ENCODE data around the gene CSF1R.
"Not testable (repeated sequence)": the region's sequence is repeated elsewhere in the genome, so short reads cannot be mapped to it uniquely, and the experiment has no call there.

The CSF1R gene

DNA sequence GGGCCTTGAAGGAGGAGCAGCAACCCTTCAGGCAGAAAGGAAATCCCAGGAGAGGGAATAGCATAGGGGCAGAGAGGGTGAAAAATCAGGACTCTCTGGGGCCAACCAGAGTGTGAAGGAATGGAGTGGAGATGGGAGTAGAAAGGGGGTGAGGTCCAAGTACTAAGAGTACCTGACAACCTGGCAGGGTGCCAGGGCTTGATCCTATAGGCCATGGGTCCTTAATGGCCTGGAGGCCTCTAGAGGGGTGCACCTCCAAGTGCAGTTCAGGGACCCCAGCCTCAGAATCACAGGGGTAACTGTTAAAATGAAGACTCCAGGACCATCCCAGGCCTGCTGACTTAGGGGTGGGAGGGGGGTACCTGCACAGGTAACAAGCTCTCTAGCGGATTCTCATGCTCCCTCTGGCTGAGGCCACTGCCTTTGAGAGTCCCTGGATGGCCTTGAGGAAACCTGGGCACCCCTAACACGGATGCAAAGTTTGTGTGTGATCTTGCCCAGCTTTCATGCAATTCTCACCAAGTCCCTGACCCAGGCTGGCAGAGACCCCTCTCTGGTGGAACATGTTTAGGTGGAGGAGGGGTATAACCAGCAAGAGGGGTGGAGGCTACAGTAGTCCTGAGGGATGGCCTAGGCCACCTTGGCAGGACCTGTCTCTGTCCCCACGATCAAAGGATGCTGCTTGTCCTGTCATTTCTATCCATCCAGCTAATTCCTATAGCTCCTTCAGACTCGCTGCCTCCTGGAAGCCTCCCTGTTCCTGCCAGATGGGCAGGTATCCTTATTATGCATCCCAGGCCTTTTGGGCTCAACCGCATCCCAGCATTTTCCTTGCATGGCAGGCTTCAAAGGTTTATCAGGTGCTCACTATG lies 17.6 kb upstream of the CSF1R start:
- DNase-seq = no peak

GRCh38 chr5:150101023-150101422 lies 14.7 kb upstream of the CSF1R start:
- DNase-seq = no peak

DNA sequence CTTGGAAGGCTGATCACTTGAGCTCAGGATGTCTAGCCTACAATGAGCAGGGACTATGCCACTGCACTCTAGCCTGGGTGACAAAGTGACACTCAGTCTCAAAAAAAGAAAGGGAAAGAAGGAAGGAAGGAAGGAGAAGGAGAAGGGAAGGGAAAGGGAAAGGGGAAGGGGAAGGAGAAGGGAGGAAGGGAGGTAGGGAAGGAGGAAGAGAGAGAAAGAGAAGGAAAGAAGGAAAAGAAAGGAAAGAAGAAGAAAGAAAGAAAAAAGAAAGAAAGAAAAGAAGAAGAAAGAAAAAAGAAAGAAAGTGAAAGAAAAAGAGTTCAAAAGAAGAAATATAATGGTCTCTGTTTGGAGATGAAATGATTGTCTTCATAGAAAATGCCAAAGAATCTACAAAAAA lies 10.8 kb upstream of the CSF1R start:
- no peak for DNase-seq

DNA sequence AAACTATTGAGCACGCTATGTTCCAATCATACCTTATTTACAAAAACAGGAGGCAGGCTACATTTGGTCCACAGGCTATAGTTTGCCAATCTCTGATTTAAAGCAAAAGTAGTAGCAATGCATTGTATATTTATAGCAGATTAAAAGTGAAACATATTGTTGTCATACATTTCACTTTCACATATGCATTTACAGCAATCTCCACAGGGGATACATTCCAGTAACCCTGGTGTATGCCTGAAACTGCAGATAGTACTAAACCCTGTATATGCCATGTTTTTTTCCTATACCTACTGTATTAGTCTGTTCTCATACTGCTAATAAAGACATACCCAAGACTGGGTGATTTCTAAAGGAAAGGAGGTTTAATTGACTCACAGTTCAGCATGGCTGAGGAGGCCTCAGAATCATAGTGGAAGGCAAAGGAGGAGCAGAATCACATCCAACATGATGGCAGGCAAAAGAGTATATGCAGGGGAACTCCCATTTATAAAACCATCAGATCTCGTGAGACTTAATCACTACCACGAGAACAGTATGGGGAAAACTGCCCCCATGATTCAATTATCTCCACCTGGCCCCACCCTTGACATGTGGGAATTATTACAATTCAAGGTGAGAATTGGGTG lies 5.9 kb upstream of the CSF1R start:
- DNase-seq = no peak

- DNase-seq = no peak
These were observed 1.0 kb downstream of the CSF1R start for GRCh38 chr5:150085191-150085912.

- not testable (repeated sequence) for DNase-seq
These were observed 1.6 kb downstream of the CSF1R start for GRCh38 chr5:150084754-150085153.

DNA sequence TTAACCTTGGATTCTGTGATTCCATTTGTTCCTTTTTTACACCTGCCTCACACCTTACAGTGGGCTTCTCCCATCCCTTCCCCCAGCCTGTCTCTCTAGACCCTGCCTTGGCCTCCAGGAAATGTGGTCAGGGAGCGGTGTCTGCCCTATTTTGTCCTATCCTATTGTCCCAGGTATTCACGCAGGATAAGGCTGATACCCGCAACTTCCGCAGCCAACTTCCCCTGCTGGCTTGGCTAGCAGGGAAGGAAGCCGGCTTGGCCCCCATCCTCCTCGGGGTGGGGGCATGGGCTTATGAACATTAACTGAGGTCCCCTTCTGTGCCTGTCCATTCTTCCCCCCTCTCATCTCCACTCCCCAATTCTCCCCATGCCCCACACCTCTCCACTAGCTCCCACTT lies 3.5 kb downstream of the CSF1R start:
- no peak for DNase-seq

GRCh38 chr5:150082374-150082773 lies 4.0 kb downstream of the CSF1R start:
- DNase-seq = no peak

GRCh38 chr5:150081541-150082283 lies 4.6 kb downstream of the CSF1R start:
- DNase-seq = no peak

GRCh38 chr5:150080696-150081435 lies 5.5 kb downstream of the CSF1R start:
- no peak for DNase-seq

DNA sequence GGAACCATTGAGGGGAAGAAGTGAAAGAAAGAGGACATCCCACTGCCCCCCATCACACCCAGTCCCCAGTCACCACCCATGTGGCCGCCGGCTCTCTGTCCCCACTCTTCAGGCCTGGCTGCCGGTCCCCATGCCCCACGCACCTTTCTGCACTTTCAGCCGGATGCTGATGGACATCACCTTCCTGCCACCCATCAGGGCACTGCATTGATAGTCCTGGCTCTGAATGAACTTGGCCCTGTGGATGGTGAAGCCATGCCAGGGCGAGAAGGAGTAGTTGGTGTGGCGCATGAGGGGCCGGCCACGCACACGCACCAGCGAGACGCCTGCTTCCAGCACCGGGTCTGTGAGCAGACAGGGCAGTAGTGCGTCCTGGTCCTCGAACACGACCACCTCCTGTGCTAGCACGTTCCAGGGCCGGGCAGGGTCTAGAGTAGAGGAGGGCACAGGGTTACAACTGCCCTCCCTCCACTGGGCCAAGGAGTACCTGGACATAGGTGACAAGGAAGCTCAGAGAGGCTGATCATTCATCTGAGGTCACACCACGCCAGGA lies 6.4 kb downstream of the CSF1R start:
- DNase-seq = no peak

- no peak for DNase-seq
These were observed 7.3 kb downstream of the CSF1R start for GRCh38 chr5:150078802-150079689.

GRCh38 chr5:150077996-150078801 lies 8.2 kb downstream of the CSF1R start:
- DNase-seq = no peak

GRCh38 chr5:150077060-150077459 lies 9.3 kb downstream of the CSF1R start:
- no peak for DNase-seq

DNA sequence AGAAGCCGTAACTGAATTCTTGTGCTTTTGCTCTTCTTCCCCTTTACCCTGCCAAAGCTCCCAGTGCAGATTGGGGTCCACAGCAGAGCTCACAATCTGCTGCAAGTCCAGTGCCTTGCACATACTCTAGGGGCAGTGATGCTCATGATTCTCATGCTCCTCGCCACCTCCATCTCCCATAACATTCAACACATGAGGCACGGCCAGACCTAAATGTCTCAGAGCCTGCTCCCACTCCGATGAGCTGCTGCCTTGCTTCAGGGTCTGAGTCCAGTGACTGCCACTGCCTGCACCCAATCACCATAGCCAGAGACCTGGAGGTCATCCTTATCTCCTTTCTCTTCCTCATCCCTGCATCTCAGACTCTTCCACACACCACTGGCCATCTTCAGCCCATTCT lies 10.5 kb downstream of the CSF1R start:
- no peak for DNase-seq

GRCh38 chr5:150075233-150075632 lies 11.1 kb downstream of the CSF1R start:
- no peak for DNase-seq

DNA sequence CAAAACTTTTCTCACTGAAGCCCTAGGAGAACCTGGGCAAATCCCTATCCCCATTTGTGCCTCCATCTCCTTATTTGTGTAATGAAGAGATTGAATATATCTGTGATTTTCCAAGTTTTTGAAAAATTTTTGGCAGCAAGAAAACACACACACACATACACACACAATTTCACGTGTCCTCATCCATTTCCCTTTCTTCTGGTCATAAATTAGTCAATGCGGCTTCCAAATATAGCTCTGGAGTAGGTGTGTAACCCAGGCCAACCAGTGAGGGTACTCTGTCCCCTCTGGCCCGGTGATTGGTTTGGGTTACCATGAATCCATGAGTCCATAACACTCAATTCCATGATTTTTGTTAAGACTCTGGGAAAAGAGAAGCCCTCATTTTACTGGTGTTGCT lies 12.7 kb downstream of the CSF1R start:
- no peak for DNase-seq

DNA sequence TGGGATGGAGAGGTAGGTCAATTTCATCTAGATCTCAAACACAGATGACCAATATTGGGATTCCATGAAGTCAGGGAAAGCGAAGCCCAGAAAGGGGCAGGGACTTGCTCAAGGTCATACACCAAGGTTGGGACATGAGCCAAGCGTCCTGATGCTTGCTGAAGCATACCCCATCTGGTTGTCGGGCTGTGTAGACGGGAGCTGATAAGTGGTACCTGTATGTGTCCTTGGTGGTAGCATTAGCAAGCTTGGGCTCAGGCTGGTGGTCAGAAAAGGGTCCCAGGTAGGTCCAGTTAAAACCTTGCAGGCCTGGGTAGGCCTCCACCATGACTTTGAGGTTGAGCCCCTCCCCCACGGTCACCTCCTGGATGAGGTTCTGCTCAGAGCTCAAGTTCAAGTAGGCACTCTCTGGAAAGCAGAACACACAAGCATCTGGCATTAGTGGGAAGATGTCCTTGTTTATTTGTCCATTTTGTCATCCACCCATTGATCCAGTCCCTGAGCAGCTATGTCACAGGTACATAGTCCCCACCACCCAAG lies 13.2 kb downstream of the CSF1R start:
- no peak for DNase-seq

DNA sequence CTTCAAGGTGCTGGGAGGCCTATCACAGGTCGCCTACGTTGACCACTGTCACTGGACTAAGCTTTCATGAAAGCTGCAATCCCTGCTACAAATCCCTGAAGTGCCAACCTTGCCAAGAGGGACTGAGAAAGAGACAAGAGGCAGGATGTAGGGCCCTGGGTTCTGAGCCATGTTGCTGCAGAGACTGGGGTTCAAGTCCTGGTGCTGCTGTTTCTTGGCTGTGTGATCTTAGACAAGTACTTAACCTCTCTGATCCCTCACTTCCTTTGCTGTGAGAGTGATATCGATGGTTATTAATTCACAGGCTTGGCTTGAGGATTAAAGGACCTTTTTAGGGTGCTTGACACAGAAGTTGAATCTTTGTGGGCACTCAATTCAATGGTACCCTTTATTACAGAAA lies 15.5 kb downstream of the CSF1R start:
- DNase-seq = no peak

Data from NCI-H146 (cell line).